HL-60 (cell line): Measurements from ENCODE around the gene BLTP3B.

Experiments used
- DNase-seq, 2 experiments: peaks; one replicate each; pipeline ENCODE4 v3.0.0-alpha.2; 2010 to 2020; ENCODE audit warnings: low read depth in 1 of 2, low spot score in 1 of 2
- H3K27ac ChIP-seq: fragments of 250-450 bp; sonication (Bioruptor Pico); replicated peaks from 2 replicates; pipeline ENCODE4 v1.5.1; 2020; ENCODE audit warnings: mild to moderate bottlenecking, moderate library complexity
- H3K27me3 ChIP-seq: fragments of 250-450 bp; sonication (Bioruptor Pico); 2 replicates; pipeline ENCODE4 v1.5.1; 2021; ENCODE audit warnings: mild to moderate bottlenecking, moderate library complexity; ENCODE audit not compliant: insufficient read depth, poor library complexity, severe bottlenecking
- H3K4me3 ChIP-seq: replicated peaks from 2 replicates; pipeline ENCODE4 v1.5.1; 2011; ENCODE audit warnings: mild to moderate bottlenecking, control low read depth, low read length; ENCODE audit not compliant: insufficient read depth
- CTCF ChIP-seq: IDR thresholded peaks from one replicate; pipeline ENCODE4 v1.5.1; 2011; ENCODE audit warnings: low read length, control low read depth, inconsistent platforms; ENCODE audit not compliant: insufficient read depth
- GABPA ChIP-seq: IDR thresholded peaks from 2 replicates; pipeline ENCODE4 v1.6.1; 2012; ENCODE audit warnings: low read depth
- POLR2AphosphoS5 ChIP-seq: IDR thresholded peaks from 2 replicates; pipeline ENCODE4 v1.6.1; 2012; ENCODE audit warnings: low read depth
- REST ChIP-seq: IDR thresholded peaks from 2 replicates; pipeline ENCODE4 v1.6.1; 2012; ENCODE audit warnings: low read depth; ENCODE audit not compliant: insufficient replicate concordance
- SPI1 ChIP-seq: IDR thresholded peaks from 2 replicates; pipeline ENCODE4 v1.6.1; 2012; ENCODE audit warnings: low read depth, mild to moderate bottlenecking, borderline replicate concordance

Gene BLTP3B

GRCh38 chr12:100187857-100188519, 45.3 kb upstream of the BLTP3B start:
- no peak for DNase-seq
- no peaks in the 10 kb centered on the region for H3K27me3 ChIP-seq
- H3K4me3 ChIP-seq = no peak overlapping the region
- no peak overlapping the region for H3K27ac ChIP-seq
- TF ChIP-seq POLR2AphosphoS5 = no peak
- TF ChIP-seq GABPA = no peak
- TF ChIP-seq CTCF = no peak
- TF ChIP-seq SPI1 = no peak
- no peak for TF ChIP-seq REST

GRCh38 chr12:100187068-100187467, 44.4 kb upstream of the BLTP3B start:
- Histone ChIP-seq H3K4me3 (no peak overlapping the region), H3K27me3 (no peaks in the 10 kb centered on the region), H3K27ac (no peak overlapping the region)
- DNase-seq = no peak
- TF ChIP-seq CTCF = no peak
- TF ChIP-seq POLR2AphosphoS5 = no peak
- no peak for TF ChIP-seq GABPA
- TF ChIP-seq REST = no peak
- TF ChIP-seq SPI1 = no peak

- TF ChIP-seq REST = no peak
- TF ChIP-seq GABPA = no peak
- TF ChIP-seq POLR2AphosphoS5 = no peak
- no peak for TF ChIP-seq SPI1
- TF ChIP-seq CTCF = no peak
- no peak for DNase-seq
Measured at GRCh38 chr12:100186071-100186470, 43.4 kb upstream of the BLTP3B start.

More at GRCh38 chr12:100186071-100186470, 43.4 kb upstream of the BLTP3B start:
- no peaks in the 10 kb centered on the region for H3K27me3 ChIP-seq
- no peak overlapping the region for H3K27ac ChIP-seq
- no peak overlapping the region for H3K4me3 ChIP-seq
